Measurements from ENCODE around the gene DPP6.
A peak's percentile ranks its signal among the peaks of the same experiment; 100 is the strongest.

The DPP6 gene

GRCh38 chr7:154571772-154572171, 519.6 kb downstream of the DPP6 start:
- H3K4me1 ChIP-seq (ENCODE audit: control insufficient read depth, insufficient read depth, low read length), result no peaks in the 10 kb centered on the region
- H3K9ac ChIP-seq (ENCODE audit: low read length in 2 of 2), result no peak overlapping the region
- no peaks in the 10 kb centered on the region for H3K36me3 ChIP-seq (ENCODE audit: control insufficient read depth in 2 of 2, insufficient read depth in 2 of 2, low read length in 2 of 2)
- no peaks in the 10 kb centered on the region for H3K27me3 ChIP-seq (ENCODE audit: control insufficient read depth in 1 of 2, insufficient read depth in 2 of 2, low read length in 2 of 2)
- H3K4me3 ChIP-seq (ENCODE audit: low read length in 2 of 2), result no peak overlapping the region
- H3K9me3 ChIP-seq (ENCODE audit: control insufficient read depth in 2 of 2, low read length in 2 of 2), result no peaks in the 10 kb centered on the region
- no peak overlapping the region for H3K27ac ChIP-seq (ENCODE audit: low read length)

- Histone ChIP-seq H3K4me3 (ENCODE audit: low read length in 2 of 2) (no peak overlapping the region), H3K36me3 (ENCODE audit: control insufficient read depth in 2 of 2, insufficient read depth in 2 of 2, low read length in 2 of 2) (no peaks in the 10 kb centered on the region), H3K9ac (ENCODE audit: low read length in 2 of 2) (no peak overlapping the region), H3K27me3 (ENCODE audit: control insufficient read depth in 1 of 2, insufficient read depth in 2 of 2, low read length in 2 of 2) (no peaks in the 10 kb centered on the region), H3K27ac (ENCODE audit: low read length) (no peak overlapping the region), H3K9me3 (ENCODE audit: control insufficient read depth in 2 of 2, low read length in 2 of 2) (no peaks in the 10 kb centered on the region), H3K4me1 (ENCODE audit: control insufficient read depth, insufficient read depth, low read length) (no peaks in the 10 kb centered on the region)
These were observed 522.0 kb downstream of the DPP6 start for GRCh38 chr7:154574235-154574634.

GRCh38 chr7:154575497-154575896, 523.3 kb downstream of the DPP6 start:
- no peak overlapping the region for H3K9ac ChIP-seq (ENCODE audit: low read length in 2 of 2)
- no peaks in the 10 kb centered on the region for H3K27me3 ChIP-seq (ENCODE audit: control insufficient read depth in 1 of 2, insufficient read depth in 2 of 2, low read length in 2 of 2)
- no peaks in the 10 kb centered on the region for H3K9me3 ChIP-seq (ENCODE audit: control insufficient read depth in 2 of 2, low read length in 2 of 2)
- no peak overlapping the region for H3K27ac ChIP-seq (ENCODE audit: low read length)
- H3K4me1 ChIP-seq (ENCODE audit: control insufficient read depth, insufficient read depth, low read length), result no peaks in the 10 kb centered on the region
- H3K4me3 ChIP-seq (ENCODE audit: low read length in 2 of 2), result no peak overlapping the region
- H3K36me3 ChIP-seq (ENCODE audit: control insufficient read depth in 2 of 2, insufficient read depth in 2 of 2, low read length in 2 of 2), result no peaks in the 10 kb centered on the region

GRCh38 chr7:154576604-154577003, 524.4 kb downstream of the DPP6 start:
- Histone ChIP-seq H3K4me1 (ENCODE audit: control insufficient read depth, insufficient read depth, low read length) (no peaks in the 10 kb centered on the region), H3K9ac (ENCODE audit: low read length in 2 of 2) (no peak overlapping the region), H3K36me3 (ENCODE audit: control insufficient read depth in 2 of 2, insufficient read depth in 2 of 2, low read length in 2 of 2) (no peaks in the 10 kb centered on the region), H3K27me3 (ENCODE audit: control insufficient read depth in 1 of 2, insufficient read depth in 2 of 2, low read length in 2 of 2) (no peaks in the 10 kb centered on the region), H3K4me3 (ENCODE audit: low read length in 2 of 2) (no peak overlapping the region), H3K27ac (ENCODE audit: low read length) (no peak overlapping the region), H3K9me3 (ENCODE audit: control insufficient read depth in 2 of 2, low read length in 2 of 2) (no peaks in the 10 kb centered on the region)

GRCh38 chr7:154577141-154577873, 525.1 kb downstream of the DPP6 start:
- no peak overlapping the region for H3K4me3 ChIP-seq (ENCODE audit: low read length in 2 of 2)
- H3K4me1 ChIP-seq (ENCODE audit: control insufficient read depth, insufficient read depth, low read length), result no peaks in the 10 kb centered on the region
- no peaks in the 10 kb centered on the region for H3K27me3 ChIP-seq (ENCODE audit: control insufficient read depth in 1 of 2, insufficient read depth in 2 of 2, low read length in 2 of 2)
- no peaks in the 10 kb centered on the region for H3K36me3 ChIP-seq (ENCODE audit: control insufficient read depth in 2 of 2, insufficient read depth in 2 of 2, low read length in 2 of 2)
- H3K9me3 ChIP-seq (ENCODE audit: control insufficient read depth in 2 of 2, low read length in 2 of 2), result no peaks in the 10 kb centered on the region
- no peak overlapping the region for H3K27ac ChIP-seq (ENCODE audit: low read length)
- H3K9ac ChIP-seq (ENCODE audit: low read length in 2 of 2), result no peak overlapping the region

- H3K4me1 ChIP-seq (ENCODE audit: control insufficient read depth, insufficient read depth, low read length), result no peaks in the 10 kb centered on the region
- H3K9ac ChIP-seq (ENCODE audit: low read length in 2 of 2), result no peak overlapping the region
- no peaks in the 10 kb centered on the region for H3K27me3 ChIP-seq (ENCODE audit: control insufficient read depth in 1 of 2, insufficient read depth in 2 of 2, low read length in 2 of 2)
- H3K27ac ChIP-seq (ENCODE audit: low read length), result no peak overlapping the region
- H3K4me3 ChIP-seq (ENCODE audit: low read length in 2 of 2), result no peak overlapping the region
- H3K9me3 ChIP-seq (ENCODE audit: control insufficient read depth in 2 of 2, low read length in 2 of 2), result no peaks in the 10 kb centered on the region
- no peaks in the 10 kb centered on the region for H3K36me3 ChIP-seq (ENCODE audit: control insufficient read depth in 2 of 2, insufficient read depth in 2 of 2, low read length in 2 of 2)
These were observed 526.1 kb downstream of the DPP6 start for GRCh38 chr7:154578336-154578735.

GRCh38 chr7:154579711-154580110, 527.5 kb downstream of the DPP6 start:
- Histone ChIP-seq H3K27ac (ENCODE audit: low read length) (no peak overlapping the region), H3K9ac (ENCODE audit: low read length in 2 of 2) (no peak overlapping the region), H3K4me1 (ENCODE audit: control insufficient read depth, insufficient read depth, low read length) (peaks cover 10% of the 10 kb centered on the region), H3K9me3 (ENCODE audit: control insufficient read depth in 2 of 2, low read length in 2 of 2) (no peaks in the 10 kb centered on the region), H3K4me3 (ENCODE audit: low read length in 2 of 2) (no peak overlapping the region), H3K36me3 (ENCODE audit: control insufficient read depth in 2 of 2, insufficient read depth in 2 of 2, low read length in 2 of 2) (no peaks in the 10 kb centered on the region), H3K27me3 (ENCODE audit: control insufficient read depth in 1 of 2, insufficient read depth in 2 of 2, low read length in 2 of 2) (no peaks in the 10 kb centered on the region)

GRCh38 chr7:154581251-154581890, 529.2 kb downstream of the DPP6 start:
- Histone ChIP-seq H3K27ac (ENCODE audit: low read length) (no peak overlapping the region), H3K36me3 (ENCODE audit: control insufficient read depth in 2 of 2, insufficient read depth in 2 of 2, low read length in 2 of 2) (no peaks in the 10 kb centered on the region), H3K4me3 (ENCODE audit: low read length in 2 of 2) (no peak overlapping the region), H3K27me3 (ENCODE audit: control insufficient read depth in 1 of 2, insufficient read depth in 2 of 2, low read length in 2 of 2) (no peaks in the 10 kb centered on the region), H3K9ac (ENCODE audit: low read length in 2 of 2) (no peak overlapping the region), H3K9me3 (ENCODE audit: control insufficient read depth in 2 of 2, low read length in 2 of 2) (no peaks in the 10 kb centered on the region), H3K4me1 (ENCODE audit: control insufficient read depth, insufficient read depth, low read length) (peaks cover 12% of the 10 kb centered on the region)

- Histone ChIP-seq H3K4me1 (ENCODE audit: control insufficient read depth, insufficient read depth, low read length) (peaks cover 12% of the 10 kb centered on the region), H3K27ac (ENCODE audit: low read length) (no peak overlapping the region), H3K36me3 (ENCODE audit: control insufficient read depth in 2 of 2, insufficient read depth in 2 of 2, low read length in 2 of 2) (no peaks in the 10 kb centered on the region), H3K27me3 (ENCODE audit: control insufficient read depth in 1 of 2, insufficient read depth in 2 of 2, low read length in 2 of 2) (no peaks in the 10 kb centered on the region), H3K4me3 (ENCODE audit: low read length in 2 of 2) (no peak overlapping the region), H3K9me3 (ENCODE audit: control insufficient read depth in 2 of 2, low read length in 2 of 2) (no peaks in the 10 kb centered on the region), H3K9ac (ENCODE audit: low read length in 2 of 2) (no peak overlapping the region)
These were observed 531.3 kb downstream of the DPP6 start for GRCh38 chr7:154583454-154583853.

- Histone ChIP-seq H3K27me3 (ENCODE audit: control insufficient read depth in 1 of 2, insufficient read depth in 2 of 2, low read length in 2 of 2) (no peaks in the 10 kb centered on the region), H3K9ac (ENCODE audit: low read length in 2 of 2) (peak overlapping the region in 1 of 2 donors; percentile 21), H3K4me3 (ENCODE audit: low read length in 2 of 2) (peak overlapping the region; percentile 15 to 55), H3K27ac (ENCODE audit: low read length) (no peak overlapping the region), H3K9me3 (ENCODE audit: control insufficient read depth in 2 of 2, low read length in 2 of 2) (no peaks in the 10 kb centered on the region), H3K4me1 (ENCODE audit: control insufficient read depth, insufficient read depth, low read length) (peaks cover 12% of the 10 kb centered on the region), H3K36me3 (ENCODE audit: control insufficient read depth in 2 of 2, insufficient read depth in 2 of 2, low read length in 2 of 2) (no peaks in the 10 kb centered on the region)
These were observed 532.4 kb downstream of the DPP6 start for GRCh38 chr7:154584352-154585252.
